Brain microvascular endothelial cell (primary cell): ENCODE results near the gene ENDOU.

ENCODE experiments used
- DNase-seq: peaks from one replicate; pipeline ENCODE4 v3.0.0-alpha.2; 2020
- H3K27ac ChIP-seq: fragments of 250-450 bp; sonication (Bioruptor Pico); 2 replicates; pipeline ENCODE4 v1.5.1; 2020; ENCODE audit warnings: mild to moderate bottlenecking, moderate library complexity
- H3K27me3 ChIP-seq: fragments of 250-450 bp; sonication (Bioruptor Pico); replicated peaks from 2 replicates; pipeline ENCODE4 v1.5.1; 2020; ENCODE audit warnings: mild to moderate bottlenecking
- H3K36me3 ChIP-seq: fragments of 250-450 bp; sonication (Bioruptor Pico); replicated peaks from 2 replicates; pipeline ENCODE4 v1.5.1; 2020; ENCODE audit warnings: mild to moderate bottlenecking
- H3K4me3 ChIP-seq: 2 replicates; pipeline ENCODE4 v1.5.1; 2011; ENCODE audit warnings: low read depth, mild to moderate bottlenecking, control low read depth, low read length, moderate library complexity
- in situ Hi-C: cut with HindIII; loops from 2 replicates; pipeline ENCODE4 v1.10.0; 2017; ENCODE audit warnings: low sequenced_read_pairs, low pct_ligation_motif_present
- TF ChIP-seq, protein P1 (sequence below): IDR thresholded peaks from 2 replicates; pipeline ENCODE4 v1.5.1; 2011; ENCODE audit warnings: low read depth, mild to moderate bottlenecking, moderate library complexity, low read length, control low read depth, inconsistent platforms; ENCODE audit errors: missing control alignments

ENDOU gene

DNA sequence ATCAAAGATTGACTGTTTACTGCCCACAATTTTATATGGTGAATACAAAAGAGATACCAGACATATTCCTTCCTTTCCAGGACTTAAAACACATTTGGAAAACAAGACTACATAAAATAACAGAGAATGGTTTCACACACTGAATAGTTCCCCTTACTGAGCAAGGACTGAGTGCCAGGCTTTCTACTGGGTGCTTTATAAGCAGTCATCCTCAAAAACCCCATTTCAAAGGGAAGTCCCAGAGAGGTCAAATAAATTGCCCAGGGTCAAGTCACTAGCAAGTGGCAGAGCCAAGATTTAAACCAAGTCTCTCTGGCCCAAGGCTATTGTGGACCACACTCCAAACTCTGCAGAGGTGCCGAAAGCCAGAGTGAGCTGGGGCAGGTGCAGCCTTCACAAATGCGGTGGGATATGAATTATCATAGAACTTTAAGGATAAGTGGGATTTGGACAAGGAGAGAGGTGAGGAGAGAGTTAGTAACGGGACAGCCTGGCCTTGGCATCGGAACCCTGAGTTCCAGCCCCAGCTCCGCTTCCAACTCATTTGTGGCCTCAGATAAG lies 10.4 kb downstream of the ENDOU start:
- in situ Hi-C loops = no loop called here
- DNase-seq = no peak
- Histone ChIP-seq H3K27ac (no peak overlapping the region), H3K36me3 (no peaks in the 10 kb centered on the region), H3K4me3 (no peak overlapping the region), H3K27me3 (no peaks in the 10 kb centered on the region)
- TF ChIP-seq, protein P1, sequence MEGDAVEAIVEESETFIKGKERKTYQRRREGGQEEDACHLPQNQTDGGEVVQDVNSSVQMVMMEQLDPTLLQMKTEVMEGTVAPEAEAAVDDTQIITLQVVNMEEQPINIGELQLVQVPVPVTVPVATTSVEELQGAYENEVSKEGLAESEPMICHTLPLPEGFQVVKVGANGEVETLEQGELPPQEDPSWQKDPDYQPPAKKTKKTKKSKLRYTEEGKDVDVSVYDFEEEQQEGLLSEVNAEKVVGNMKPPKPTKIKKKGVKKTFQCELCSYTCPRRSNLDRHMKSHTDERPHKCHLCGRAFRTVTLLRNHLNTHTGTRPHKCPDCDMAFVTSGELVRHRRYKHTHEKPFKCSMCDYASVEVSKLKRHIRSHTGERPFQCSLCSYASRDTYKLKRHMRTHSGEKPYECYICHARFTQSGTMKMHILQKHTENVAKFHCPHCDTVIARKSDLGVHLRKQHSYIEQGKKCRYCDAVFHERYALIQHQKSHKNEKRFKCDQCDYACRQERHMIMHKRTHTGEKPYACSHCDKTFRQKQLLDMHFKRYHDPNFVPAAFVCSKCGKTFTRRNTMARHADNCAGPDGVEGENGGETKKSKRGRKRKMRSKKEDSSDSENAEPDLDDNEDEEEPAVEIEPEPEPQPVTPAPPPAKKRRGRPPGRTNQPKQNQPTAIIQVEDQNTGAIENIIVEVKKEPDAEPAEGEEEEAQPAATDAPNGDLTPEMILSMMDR = no peak

DNA sequence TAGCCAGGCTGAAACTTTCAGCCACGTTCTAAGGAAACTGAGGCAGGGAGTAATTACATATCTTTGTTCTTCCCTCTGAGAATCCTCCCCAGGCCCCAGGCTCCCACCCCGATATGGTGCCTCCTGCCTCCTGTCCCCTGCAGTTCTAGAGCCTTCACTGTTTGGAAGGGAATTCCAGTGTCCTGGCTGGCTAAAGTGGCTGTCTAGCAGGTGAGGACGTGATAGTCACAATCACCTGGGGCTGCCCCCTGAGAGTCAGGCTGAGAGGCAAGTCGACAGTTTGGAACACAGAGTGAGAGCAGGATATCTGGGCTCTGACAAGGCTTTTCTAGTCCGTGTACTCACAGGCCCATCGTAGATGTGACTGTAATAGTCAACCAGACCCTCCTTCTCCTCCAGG lies 13.1 kb downstream of the ENDOU start:
- DNase-seq = no peak
- Histone ChIP-seq H3K27me3 (no peaks in the 10 kb centered on the region), H3K4me3 (no peak overlapping the region), H3K27ac (no peak overlapping the region), H3K36me3 (no peaks in the 10 kb centered on the region)
- in situ Hi-C loops = no loop called here
- TF ChIP-seq, protein P1 = no peak

DNA sequence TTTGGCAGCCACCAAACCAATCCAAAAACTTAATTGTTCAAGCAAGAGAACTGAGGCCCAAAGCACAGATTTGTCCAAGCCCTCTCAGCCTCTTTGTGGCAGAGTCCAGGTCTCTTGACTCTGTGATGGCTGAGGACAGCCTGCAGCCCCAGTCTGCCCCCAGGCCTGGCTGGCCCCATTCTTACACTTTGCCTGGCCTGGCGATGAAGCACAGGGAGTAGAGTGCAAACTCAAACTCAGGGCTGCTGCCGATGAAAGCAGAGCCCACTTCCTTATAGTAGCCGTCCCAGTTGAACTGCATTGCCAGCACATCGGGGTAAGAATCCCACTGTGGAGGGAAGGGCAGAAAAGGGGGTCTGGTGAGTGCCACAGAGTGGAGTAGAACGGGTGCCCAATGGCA lies 13.8 kb downstream of the ENDOU start:
- no peaks in the 10 kb centered on the region for H3K27me3 ChIP-seq
- TF ChIP-seq, protein P1 = no peak
- H3K4me3 ChIP-seq = no peak overlapping the region
- in situ Hi-C loops = no loop called here
- H3K36me3 ChIP-seq = no peaks in the 10 kb centered on the region
- no peak overlapping the region for H3K27ac ChIP-seq
- no peak for DNase-seq

DNA sequence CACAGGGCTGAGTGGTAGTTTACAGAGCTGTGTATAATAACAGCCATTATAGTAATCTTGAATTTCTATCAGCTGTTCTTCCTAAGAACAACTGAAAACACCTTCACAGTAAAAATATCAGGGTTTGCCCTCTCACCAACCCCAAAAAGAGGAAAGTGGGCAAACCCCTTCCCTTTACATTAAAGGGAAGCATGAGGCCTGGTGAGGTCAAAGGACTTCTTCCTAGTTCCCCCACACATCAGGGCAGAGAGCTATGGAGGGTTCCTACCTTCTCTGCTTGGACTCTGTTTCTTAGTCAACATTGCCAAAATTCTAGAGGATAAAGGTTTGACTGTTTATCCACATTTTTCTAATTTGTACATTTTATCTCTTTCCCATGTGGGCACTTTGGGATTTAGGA lies 15.0 kb downstream of the ENDOU start:
- Histone ChIP-seq H3K36me3 (peaks cover 2% of the 10 kb centered on the region), H3K4me3 (no peak overlapping the region), H3K27ac (no peak overlapping the region), H3K27me3 (no peaks in the 10 kb centered on the region)
- DNase-seq = no peak
- in situ Hi-C loops = no loop called here
- TF ChIP-seq, protein P1 = no peak

DNA sequence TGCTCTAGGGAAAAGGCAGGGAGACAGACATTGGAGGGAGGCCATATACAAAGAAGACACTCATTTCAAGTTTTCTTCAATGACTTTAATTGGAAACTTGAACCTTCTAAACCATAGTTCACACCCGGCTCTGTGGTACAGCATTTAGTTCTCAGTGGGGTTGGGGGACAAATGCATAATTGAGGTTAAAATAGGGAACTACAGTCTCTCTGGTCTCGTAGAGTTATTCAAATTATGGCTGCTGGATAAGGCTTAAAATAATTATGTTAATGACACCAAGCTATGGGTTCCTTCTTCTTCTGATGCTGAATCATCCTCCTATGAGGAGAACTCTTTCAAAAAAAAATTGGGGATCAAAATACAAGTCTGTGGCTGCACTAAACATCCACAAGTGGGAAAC lies 15.6 kb downstream of the ENDOU start:
- in situ Hi-C loops = no loop called here
- Histone ChIP-seq H3K36me3 (peaks cover 2% of the 10 kb centered on the region), H3K4me3 (no peak overlapping the region), H3K27ac (no peak overlapping the region), H3K27me3 (no peaks in the 10 kb centered on the region)
- no peak for DNase-seq
- TF ChIP-seq, protein P1 = no peak

DNA sequence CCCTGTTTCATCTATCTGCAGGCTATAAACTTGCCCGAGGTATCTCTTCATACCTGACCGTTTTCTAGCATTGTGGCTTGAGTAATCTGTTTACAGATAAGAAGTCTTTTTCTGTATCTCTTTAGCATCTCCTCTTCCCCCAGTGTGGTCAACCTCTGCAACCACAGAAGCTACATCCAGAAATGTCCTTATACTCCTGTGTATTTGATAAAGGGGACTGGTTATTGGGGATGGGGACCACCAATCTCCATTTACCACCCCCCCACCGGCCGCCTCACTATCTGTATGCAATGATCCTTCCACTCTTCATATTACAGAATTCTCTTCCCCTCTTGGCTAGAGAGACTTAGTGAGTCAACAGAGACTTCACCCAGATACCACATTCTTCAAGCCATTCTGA lies 16.1 kb downstream of the ENDOU start:
- DNase-seq = no peak
- H3K27me3 ChIP-seq = no peaks in the 10 kb centered on the region
- TF ChIP-seq, protein P1 = no peak
- in situ Hi-C loops = no loop called here
- no peak overlapping the region for H3K27ac ChIP-seq
- no peak overlapping the region for H3K4me3 ChIP-seq
- peaks cover 2% of the 10 kb centered on the region for H3K36me3 ChIP-seq
